ENCODE results near the gene FAM151B.

FAM151B gene

DNA sequence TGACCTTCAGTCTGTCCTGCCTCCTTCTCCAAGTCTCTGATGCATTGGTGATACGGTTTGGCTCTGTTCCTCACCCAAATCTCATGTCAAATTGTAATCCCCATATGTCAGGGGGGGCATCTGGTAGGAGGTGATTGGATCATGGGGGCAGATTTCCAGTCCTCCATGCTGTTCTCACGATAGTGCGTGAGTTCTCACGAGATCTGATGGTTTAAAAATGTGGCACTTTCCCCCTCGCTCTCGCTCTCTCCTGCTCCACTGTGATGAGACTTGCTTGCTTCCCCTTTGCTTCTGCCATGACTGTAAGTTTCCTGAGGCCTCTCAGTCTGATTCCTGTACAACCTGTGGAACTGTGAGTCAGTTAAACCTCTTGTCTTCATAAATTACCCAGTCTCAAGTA is 96.9 kb downstream of the FAM151B start:
- no peak for DNase-seq (ENCODE audit: low read depth in 1 of 2, low spot score in 1 of 2)

DNA sequence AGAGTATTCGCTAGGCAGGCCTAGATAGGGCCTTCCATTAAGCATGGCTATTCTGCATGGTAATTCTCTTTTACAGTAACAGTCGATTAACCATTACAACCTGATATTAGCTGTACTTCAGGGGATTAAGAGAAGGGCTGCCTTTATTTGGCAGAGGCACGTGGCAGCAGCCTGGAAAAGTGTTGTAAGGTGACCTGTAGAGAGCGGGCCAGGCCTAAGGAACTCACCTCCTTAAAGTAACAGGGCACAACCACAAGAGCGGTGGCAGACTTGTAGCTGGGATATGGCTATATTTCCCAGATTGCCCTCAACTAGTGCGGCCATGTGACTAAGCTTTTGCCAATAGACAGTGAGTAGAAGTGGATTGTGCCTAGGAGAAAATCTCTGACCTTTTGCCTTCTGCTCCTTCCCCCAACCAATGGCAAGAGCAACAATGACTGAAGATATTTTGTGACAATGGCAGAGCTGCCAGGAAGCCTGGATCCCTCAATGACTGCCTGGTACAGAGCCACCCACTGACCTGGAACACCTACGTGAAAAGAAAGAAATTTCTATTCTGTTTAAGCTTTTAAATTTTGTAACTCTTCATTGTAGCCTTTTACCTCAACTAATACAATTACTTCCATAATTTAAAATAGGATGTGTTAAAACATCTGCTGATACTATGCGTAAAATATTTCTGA is 101.1 kb downstream of the FAM151B start:
- no peak for DNase-seq (ENCODE audit: low read depth in 1 of 2, low spot score in 1 of 2)

DNA sequence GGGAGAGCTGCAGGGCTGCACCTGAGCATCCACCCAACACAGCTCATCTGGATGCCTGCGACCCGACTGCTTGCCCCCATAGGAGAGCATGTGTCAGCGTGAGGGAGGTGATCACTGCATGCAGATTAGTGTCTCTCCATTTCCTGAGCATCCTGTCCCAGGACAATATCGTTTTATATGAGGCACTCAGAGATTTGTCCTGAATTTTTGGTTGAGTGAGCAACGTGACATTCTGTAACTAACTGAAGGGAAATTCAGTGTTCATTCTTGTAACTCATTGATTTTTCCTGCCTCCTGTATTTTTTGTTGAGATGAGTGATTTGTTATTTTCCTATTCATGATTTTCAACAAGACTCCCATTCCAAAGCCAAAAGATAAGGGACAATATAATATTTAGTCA is 102.9 kb downstream of the FAM151B start:
- DNase-seq (ENCODE audit: low read depth in 1 of 2, low spot score in 1 of 2), result no peak

DNA sequence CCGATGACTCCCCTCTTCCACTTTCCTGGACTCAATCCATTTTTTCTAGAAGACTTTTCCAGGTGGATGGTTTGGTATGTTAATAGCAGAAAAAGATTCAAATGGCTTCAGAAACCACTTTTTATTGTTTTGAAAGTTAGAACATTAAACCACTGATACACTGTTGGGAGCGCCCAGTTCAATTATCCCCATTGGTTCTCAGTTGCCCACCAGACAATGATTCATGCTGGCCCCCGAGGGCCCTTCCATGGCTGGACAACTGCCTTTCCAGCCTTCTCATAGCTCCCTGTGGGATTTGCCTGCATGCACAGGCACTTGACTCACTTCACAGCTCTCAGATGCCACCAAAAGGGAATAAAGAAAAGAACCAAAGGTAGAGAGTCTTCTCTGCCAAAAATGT is 103.5 kb downstream of the FAM151B start:
- DNase-seq (ENCODE audit: low read depth in 1 of 2, low spot score in 1 of 2), result no peak

DNA sequence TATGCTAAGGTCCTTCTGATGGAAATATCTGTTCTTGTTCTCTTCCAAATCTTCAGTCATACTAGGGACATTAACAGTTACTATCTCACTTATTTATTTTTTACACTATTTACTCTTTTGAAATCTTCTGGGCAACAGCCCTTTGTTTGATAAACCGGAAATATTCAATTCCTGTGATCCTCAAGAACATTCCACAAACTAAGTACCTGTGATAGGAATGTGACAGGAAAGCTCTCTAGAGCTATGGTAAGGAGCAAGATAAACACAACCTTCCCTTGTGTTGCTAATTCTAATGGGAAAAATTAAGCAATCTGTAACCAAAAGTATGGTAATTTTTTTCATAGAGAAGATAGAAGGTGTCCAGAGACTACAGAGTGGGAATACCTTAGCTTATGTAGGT is 104.2 kb downstream of the FAM151B start:
- DNase-seq (ENCODE audit: low read depth in 1 of 2, low spot score in 1 of 2), result no peak

Measured in activated CD4-positive, alpha-beta T cell treated with anti-CD3 and anti-CD28 coated beads, Interleukin-2, amount 50 U/mL, for 24 hours (primary cell).